ENCODE results near the gene PRPF6. TPM values are rescaled to one million over a fixed set of nuclear protein-coding genes. Genes with fewer than 3 reads are reported as not detected.

Gene PRPF6
- total RNA-seq, 1 donor, result 55.4 TPM

- peak overlapping the region; percentile 73 for H3K4me3 ChIP-seq (ENCODE audit: low read depth, low read length)
- DNase-seq (ENCODE audit: low read depth), result no peak
- TF ChIP-seq CTCF (IDR thresholded peaks at IDR 0.05; ENCODE audit: insufficient read depth, low read length), result no peak
These were observed 97.1 kb downstream of the PRPF6 start for GRCh38 chr20:64077876-64078551.

- peak overlapping the region; percentile 73 for H3K4me3 ChIP-seq (ENCODE audit: low read depth, low read length)
- no peak for TF ChIP-seq CTCF (IDR thresholded peaks at IDR 0.05; ENCODE audit: insufficient read depth, low read length)
- no peak for DNase-seq (ENCODE audit: low read depth)
These were observed 98.0 kb downstream of the PRPF6 start for GRCh38 chr20:64078934-64079272.

GRCh38 chr20:64079273-64080012 is 98.5 kb downstream of the PRPF6 start, which contains the start of gene RGS19:
Gene RGS19, minus strand, starts transcription at chr20:64079518. Its CDS starts 2,632 bp downstream, at chr20:64076886.
- DNase-seq (ENCODE audit: low read depth), result peak; percentile 55

GRCh38 chr20:64080013-64080812 is 99.3 kb downstream of the PRPF6 start, which contains the start of gene OPRL1:
Gene OPRL1, plus strand, starts transcription at chr20:64080082. Its CDS starts 12,639 bp downstream, at chr20:64092721.
- DNase-seq (ENCODE audit: low read depth), result no peak
- H3K4me3 ChIP-seq (ENCODE audit: low read depth, low read length), result peak within 1 kb of the TSS; percentile 73
- TF ChIP-seq CTCF (IDR thresholded peaks at IDR 0.05; ENCODE audit: insufficient read depth, low read length), result no peak

More at GRCh38 chr20:64079273-64080012, 98.5 kb downstream of the PRPF6 start, which contains the start of gene RGS19:
- no peak for TF ChIP-seq CTCF (IDR thresholded peaks at IDR 0.05; ENCODE audit: insufficient read depth, low read length)
- peak within 1 kb of the TSS; percentile 73 for H3K4me3 ChIP-seq (ENCODE audit: low read depth, low read length)

GRCh38 chr20:64080813-64081623 is 100.1 kb downstream of the PRPF6 start:
- DNase-seq (ENCODE audit: low read depth), result no peak
- TF ChIP-seq CTCF (IDR thresholded peaks at IDR 0.05; ENCODE audit: insufficient read depth, low read length), result no peak
- no peak overlapping the region for H3K4me3 ChIP-seq (ENCODE audit: low read depth, low read length)

GRCh38 chr20:64081624-64081964 is 100.7 kb downstream of the PRPF6 start:
- H3K4me3 ChIP-seq (ENCODE audit: low read depth, low read length), result no peak overlapping the region
- TF ChIP-seq CTCF (IDR thresholded peaks at IDR 0.05; ENCODE audit: insufficient read depth, low read length), result no peak
- DNase-seq (ENCODE audit: low read depth), result no peak
